ENCODE measurements around the gene AAMP.

Gene AAMP

DNA sequence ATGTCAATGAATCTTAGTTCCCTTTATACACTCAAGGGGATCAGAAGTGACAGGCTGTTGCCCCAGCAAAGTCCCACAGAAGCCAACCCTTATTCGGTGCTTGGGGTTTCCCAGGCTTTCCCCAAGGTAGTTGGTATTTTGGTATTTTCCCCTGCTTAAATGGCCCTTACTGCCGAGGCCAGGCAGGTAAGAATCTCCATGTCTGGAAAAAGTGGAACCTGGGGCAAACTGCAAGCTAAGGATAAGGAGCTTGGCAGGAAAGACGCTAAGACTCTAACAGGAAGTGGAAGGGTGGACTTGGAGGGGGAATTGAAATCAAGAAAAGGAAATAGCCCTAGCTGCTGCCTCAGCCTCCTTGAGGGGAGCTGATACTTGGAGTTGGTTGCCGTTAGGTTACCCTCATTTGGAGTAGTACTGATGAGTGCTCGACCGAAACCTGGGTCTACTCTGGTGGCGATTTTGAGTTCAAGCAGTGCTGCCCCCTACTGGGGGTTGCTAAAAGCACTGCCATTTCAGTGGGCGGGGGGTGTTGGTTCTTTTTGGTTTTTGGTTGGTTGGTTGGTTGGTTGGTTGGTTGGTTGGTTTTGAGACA, 12.5 kb downstream of the AAMP start:
- peak; percentile 68 for DNase-seq

DNA sequence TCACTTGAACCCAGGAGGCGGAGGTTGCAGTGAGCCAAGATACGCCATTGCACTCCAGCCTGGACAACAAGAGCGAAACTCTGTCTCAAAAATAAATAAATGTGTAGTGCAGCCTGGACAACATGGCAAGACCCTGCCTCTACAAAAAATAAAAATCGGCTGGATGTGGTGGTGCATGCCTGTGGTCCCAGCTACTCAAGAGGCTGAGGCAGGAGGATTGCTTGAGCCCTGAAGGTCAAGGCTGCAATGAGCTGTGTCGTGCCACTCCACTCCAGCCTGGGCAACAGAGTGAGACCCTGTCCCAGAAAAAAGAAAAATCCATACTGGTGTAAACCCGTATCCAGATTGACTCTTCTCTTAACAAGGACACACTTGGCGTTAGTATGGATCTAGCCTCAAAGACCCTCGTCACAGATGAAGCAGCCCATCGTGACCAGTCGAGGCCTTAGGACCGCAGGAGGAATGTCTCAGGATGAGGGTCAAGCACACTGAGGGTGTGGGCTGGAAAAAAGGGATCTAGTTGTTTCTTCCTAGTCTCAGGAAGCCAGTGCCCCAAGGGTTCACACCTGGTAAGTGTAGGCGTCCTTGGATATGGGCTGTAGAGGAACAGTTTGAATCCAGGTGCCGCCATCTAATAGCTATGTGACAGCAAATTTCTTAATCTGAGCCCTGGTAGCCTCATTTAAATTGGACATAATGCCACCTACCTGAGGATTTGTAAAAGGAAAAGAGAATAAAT, 13.2 kb downstream of the AAMP start:
- DNase-seq: no peak

DNA sequence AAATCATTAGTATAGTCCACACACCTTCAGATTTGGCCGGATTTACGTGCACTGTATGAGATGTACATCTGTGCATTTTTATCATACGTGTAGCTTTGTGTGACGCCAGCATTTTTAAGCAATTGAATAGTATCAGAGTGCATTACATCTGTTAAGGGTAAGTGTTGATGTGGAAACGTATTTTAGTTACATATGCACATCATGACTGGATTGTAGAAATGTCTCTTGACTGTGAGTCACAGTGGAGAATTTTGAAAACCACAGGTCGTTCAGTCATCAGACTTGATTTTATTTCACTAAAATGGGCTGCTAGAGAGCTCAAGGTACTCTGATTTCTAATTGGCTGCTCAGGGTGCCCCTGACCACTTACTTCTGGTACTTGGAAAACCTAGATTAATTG, 14.5 kb downstream of the AAMP start:
- no peak for DNase-seq

DNA sequence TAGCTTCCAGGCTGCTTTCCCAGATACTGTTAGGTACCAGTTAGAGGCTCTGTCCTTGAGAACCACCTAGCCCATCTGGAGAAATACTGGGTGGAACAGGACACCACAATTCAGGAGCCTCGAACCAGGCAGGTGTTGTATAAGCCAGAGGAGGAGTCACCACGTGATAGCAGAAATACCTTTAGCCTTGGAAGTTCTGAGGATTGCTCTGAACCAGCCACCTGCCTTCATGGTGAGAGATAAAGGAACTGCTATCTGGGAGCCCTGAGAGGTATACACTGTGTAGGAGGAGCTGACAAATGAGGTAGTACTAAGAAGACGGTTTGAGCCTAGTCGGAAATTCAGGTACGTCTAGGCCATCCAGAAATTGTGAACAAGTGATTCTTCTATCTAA, 16.7 kb downstream of the AAMP start:
- DNase-seq: no peak

DNA sequence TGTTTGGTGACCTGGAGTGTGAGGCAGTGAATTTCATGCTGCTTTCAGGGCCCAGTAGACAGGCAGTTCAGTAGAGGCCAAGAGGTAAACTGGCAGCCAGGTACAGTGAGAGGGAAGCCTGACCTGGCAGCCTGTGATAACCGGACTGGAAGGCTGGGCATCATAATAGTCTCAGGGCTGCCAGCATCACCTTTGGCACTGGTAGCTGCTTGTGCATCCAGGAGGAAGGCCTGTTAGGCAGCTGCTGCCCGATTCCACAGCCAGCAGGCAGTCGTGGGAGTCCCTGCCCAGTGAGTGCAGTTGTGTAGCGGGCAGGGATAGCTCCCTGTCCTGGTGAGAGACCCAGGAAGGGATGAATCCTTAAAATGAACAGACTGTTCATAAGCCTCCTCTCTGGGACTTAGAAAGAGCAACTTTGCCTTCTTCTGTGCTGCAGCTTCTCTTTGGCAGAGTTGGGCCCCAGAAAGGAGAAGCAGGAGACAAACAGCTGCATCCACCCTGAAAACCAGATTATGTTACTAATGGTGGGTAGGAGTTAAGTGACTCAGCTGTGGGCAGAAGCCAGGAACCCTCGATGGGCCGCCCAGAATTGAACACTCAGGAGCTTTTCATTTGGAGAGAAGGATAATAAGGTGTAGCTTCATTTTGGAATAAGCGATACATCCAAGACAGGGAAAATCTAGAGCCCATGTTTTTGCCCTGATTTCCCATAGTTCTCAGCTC, 17.3 kb downstream of the AAMP start:
- DNase-seq: no peak

DNA sequence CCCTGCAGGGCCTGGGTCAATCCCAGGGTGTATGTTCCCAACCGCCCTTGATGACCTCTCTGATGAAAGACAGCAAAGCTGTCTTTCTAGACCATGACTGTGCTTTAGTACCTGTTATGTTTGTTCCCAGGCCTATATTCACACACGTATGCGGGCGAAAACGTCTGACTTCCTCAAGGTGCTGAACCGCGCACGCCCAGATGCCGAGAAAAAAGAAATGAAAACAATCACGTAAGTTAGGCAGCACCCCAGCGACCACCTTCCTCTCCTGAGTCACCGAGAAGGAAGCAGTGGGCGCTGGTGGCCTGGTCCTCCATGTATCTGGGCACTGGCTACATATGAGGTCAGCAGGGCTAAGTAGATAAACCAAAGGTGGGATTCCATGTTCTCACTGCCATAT, 20.2 kb downstream of the AAMP start:
- DNase-seq: no peak

DNA sequence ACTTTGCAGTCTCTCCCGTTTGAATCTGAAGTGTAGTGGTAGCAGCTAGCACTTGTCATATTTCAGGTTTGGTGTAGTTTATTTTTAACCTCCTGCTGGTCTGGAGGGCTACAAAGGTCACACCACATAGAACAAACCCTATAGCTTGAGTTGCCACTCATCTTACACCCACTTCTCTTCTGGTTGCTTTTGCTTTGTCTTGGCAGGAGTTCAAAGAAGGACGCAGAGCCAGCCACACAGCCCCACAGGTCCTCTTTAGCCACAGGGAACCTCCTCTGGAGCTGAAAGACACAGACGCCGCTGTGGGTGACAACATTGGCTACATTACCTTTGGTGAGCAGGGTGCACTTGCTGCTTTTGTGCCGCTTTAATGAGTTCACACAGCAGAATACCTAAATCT, 24.7 kb downstream of the AAMP start:
- no peak for DNase-seq

DNA sequence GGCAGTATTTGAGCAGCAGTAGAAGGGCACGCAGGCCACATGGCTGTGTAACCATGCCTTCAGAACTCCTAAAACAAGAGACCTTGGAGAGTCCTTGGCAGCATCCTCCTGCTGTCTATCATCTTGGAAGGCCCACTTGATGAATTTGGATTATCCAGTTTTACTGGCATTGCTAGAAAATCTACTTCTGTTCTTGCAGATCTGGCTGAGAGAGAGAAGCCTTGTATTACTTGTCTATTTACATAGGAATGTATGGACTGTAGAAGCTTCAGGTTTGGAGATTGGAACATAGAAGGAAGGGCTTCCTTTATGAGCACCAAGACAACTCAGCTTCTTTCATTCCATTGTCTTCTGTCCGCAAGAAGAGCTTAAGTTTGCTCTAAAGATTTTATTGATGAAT, 25.3 kb downstream of the AAMP start:
- DNase-seq: no peak

DNA sequence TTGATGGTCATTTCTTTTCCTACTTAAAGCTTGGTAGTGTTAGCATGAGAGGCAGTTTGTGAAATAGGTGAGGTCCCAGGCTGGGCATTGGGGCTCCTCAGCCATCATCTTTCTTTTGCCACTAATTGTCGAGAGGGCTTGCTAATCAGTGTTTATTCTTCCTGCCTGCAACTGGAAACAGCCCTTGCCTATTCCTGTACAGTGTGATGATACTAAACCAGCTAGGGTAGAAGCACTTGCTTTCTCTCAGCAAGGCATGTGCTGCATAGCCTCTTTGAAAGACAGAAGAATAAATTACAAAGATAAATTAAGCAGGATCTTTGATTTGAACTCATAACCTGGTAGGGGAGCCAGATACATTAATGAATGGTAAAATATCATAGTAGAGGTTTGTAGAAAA, 25.7 kb downstream of the AAMP start:
- DNase-seq: no peak

DNA sequence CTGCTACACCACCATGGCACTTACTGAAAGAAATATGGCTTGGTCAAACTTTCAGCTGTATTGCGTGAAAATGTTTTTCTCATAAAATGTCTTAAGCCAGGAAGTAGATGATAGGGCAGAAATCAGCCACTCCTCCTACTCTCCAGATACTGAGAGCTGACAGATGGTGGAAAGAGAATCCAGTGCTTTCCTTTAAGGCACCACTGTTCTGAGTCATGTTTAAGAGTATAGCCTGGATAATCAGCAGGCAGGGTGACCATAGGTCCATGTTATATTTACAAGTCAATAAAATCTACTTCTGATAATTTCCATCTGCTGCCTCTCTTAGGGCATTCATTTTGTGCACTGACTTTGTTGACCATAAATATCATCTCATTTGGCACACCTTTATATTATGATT, 31.1 kb downstream of the AAMP start:
- DNase-seq: no peak

DNA sequence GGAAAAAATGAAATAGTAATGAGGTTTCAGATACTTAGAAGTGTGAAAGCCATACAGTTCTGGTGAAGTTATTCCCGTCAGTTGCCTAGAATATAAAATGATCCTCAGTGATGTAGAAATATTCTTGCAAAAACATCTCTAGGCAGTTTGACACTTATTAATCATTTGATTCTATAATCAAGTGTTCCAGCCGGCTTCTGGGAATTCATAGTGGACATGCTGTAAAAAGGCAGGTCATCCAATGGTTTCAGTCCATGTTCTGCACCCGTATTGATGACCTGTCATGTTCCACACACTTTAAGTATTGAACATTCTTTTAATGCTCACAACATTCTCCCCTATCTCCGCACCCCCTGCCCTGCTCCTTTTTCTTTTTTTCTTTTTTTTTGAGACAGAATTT, 33.1 kb downstream of the AAMP start:
- DNase-seq: no peak

DNA sequence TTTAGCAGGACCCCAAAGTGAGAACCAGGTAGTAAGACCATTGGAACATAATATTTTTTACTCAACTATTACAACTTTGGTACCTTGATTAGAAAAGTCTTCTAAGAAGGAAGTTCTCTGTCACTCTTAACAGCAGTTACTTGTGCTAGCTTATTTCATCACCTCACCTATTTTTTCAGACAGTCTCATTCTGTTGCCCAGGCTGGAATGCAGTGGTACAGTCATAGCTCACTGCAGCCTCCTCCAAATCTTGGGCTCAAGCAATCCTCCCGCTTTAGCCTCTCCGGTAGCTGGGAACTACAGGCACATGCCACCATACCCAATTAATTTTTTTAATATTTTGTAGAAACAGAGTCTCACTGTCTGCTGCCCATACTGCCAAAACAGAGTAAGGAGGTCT, 34.9 kb downstream of the AAMP start:
- no peak for DNase-seq

DNA sequence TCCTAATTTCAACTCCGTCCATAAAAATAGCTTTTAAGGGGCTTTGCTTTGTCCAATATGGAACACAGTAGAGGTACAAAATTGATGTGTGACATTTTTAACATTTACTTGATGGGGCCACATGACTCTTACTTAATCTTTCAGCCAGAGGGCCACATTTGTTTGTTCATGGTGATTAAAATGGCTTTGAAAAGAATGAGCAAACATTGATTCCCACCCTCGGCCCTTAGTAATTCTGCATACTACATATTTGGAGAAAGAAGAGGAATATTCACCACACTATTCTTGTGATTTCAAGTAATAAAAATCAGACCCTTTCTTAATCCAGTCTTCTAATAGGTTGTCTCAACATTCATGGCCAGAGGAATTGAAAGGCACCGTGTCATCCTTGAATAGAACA, 35.4 kb downstream of the AAMP start:
- DNase-seq: no peak

DNA sequence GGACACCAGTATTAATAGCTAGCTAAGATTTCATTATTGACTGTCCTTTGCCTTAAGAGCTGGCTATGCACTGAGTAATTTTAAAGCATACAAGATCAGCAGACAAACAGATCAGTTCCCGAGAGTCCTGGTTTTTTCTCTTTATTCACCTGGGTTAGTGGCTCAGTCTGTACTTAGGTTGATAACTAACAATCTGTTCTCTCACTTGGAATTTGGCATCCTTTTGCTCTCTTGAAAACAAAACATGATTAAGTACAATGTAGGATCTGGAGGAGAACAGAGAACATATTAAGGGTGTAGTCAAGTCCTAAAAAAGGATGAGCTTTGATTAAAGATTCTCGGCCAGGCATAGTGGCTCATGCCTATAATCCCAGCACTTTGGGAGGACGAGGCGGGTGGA, 36.4 kb downstream of the AAMP start:
- DNase-seq: no peak

DNA sequence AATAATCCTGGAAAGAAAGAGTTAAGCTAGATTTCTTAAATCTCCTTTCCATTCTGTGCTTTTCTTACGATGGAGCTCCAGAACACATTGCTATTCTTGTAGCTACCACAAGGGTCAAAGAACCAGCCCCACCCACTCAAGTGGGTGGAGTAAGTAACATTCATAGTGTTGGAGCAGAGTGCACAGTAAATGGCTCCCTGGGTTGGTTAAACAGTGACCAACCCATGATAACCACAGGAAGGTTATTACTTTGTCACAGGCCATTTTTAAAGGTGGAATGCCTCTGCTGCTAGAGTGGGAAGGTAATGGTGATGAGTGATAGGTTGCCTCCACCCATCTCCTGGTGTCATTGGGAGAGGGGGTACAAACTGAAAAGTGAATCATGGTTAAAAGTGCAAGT, 39.1 kb downstream of the AAMP start:
- DNase-seq: no peak

DNA sequence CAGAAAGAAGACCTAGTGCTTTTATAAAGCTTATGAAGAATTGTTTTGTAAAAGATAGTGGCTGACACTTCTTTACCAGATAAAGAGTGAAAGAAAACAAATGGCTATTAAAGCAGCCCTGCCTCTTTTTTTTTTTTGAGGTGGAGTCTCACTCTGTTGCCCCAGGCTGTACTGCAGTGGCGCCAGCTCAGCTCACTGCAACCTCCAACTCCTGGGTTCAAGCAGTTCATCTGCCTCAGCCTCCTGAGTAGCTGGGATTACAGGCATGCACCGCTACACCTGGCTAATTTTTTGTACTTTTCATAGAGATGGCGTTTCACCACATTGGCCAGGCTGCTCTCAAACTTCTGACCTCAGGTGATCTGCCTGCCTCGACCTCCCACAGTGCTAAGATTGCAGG, 40.1 kb downstream of the AAMP start:
- no peak for DNase-seq

DNA sequence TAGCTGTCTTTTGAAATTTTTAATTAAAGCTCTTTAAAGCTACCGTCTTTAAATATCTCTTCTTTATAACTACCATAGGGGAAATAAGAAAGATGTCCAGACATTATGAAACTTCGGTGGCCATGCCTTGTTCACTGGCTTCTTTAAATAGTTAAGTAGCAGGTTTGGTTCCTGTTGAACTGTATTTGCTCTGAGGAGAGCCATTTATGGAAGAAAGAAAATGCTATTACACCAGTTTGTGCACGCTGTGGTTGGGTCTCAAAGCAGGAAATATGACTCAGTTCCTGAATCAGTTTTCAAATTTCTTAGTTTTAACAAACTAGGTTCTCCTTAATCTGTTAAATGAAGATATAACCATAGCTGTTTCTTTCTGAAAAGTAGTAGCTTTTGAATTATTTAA, 40.7 kb downstream of the AAMP start:
- DNase-seq: peak; percentile 38

DNA sequence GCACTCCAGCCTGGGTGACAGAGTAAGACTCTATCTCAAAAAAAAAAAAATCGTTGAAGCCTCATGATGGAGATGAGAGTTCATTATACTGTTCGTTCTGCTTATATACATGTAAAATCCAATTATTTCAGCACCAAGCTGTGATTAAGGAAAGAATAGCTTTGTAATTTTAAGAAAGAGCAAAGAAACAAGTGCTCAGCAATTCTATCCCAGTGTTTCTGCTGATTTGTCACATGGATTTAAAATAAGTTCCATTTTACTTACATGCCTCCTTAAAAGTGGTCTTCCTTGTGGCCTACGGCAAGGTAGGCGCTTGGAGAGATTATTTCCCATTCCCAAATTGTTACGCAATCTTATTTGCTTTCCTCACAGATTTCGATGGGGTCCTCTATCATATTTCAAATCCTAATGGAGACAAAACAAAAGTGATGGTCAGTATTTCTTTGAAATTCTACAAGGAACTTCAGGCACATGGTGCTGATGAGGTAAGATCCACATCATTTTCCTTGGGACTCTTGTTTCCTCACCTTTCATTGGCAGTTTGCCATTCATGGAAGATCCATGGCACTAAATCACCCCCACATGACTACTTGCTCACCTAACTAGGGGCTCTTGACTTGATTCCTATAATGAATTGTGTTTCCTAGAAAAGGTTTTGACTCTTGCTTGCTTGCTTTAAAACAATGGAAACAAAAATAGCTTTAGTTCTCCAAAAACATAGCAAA, 41.4 kb downstream of the AAMP start:
- DNase-seq: no peak

DNA sequence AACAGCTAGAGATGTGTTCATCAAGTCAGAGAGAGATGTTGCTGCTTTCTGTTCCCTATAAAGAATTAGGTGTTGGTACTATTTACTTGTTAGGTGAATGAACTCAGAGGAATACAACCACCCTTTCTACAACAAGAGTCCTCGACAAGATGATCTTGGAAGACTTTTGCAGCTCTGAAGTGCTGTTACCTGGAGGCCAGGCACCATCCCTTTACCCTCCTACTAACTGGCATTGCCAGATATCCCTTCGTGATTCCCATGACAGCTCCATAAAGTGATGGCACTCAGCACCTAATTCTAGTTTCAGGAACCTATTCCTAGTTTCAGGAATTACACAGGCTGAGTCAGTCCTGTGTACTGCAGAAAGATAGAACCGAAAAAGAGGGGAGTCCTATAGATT, 43.0 kb downstream of the AAMP start:
- DNase-seq: no peak

DNA sequence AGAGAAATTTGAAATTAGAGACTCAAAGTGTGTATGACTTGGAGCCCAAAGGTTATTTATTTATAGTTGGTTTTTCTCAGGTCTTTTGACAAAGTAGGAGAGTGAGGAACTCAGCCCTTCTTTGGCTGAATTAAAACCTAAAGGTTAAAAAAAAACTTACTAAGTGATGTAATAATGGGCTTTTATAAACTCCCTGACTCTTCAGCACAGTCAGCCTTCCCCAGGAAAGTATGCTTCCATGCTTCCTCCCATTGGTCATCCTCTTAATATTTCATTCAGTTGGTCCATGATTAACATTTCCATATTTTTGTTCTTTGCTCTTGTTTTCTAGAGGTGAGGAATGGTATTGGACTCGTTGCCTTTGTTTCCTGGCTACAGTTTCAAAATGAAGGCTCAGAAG, 45.8 kb downstream of the AAMP start:
- DNase-seq: no peak

DNA sequence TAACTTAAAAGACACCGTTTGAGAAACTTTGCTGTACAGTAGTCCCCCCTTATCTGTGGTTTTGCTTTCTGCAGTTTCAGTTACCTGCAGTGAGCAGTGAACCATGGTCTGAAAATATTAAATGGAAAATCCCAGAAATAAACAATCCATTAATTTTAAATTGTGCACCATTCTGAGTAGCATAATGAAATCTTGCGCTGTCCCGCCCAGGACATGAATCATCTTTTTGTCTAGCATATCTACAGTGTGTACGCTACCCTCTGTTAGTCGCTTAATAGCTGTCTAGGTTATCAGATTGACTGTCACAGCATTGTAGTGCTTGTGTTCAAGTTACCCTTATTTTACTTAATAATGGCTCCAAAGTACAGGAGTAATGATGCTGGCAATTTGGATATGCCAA, 46.9 kb downstream of the AAMP start:
- no peak for DNase-seq

DNA sequence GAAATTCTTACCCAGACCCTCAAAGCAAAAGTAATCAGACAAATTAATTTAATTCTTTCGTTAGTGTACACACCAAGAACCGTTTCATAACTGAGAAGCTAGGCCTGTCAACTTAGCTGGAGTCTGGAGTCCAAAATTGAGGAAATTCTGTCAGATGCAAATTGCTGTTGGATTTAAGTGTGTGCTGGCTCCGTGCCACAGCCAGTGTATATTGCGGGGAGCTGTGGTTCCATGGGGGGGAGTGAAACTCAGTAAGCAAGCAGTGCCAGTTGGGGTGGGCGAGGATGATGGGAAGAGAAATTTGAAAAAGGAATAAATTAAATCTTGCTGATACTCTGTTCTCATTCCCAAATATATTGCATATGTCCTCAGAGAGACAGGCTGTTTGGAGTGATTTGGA, 48.9 kb downstream of the AAMP start:
- DNase-seq: no peak

DNA sequence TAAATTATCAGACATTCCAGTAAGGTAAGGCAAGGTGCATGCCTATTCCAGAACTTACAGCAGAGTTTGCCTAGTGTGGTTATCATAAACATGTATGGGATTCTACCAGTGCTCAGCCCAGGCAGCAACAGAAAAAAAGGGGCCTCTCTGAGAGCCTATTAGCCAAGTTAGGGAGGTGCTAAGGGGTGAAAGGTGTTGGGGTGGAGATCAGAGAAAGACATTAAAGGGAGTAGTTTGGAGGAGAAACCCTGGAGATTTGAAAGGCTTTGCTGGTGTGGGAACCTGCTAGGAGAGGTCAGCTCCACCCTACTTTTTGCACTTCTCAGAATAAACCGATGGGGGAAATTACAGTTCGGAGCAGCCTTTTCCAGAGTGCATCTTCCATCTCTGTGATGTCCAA, 50.0 kb downstream of the AAMP start:
- DNase-seq: no peak
